Measurements from ENCODE around the gene POMGNT1.

The POMGNT1 gene

GRCh38 chr1:46174448-46175231 is 23.6 kb downstream of the POMGNT1 start, which contains the start of gene TSPAN1:
TSS of gene TSPAN1 (plus strand) at chr1:46175087. CDS start at chr1:46181108, 6,021 bp downstream.
- Histone ChIP-seq H2BK120ac (ENCODE audit: low read depth, low read length) (no peak within 1 kb of the TSS), H3K9ac (ENCODE audit: low read length) (peak within 1 kb of the TSS; percentile 66), H2BK5ac (ENCODE audit: low read depth, low read length, poor library complexity, severe bottlenecking) (no peak within 1 kb of the TSS), H4K8ac (ENCODE audit: low read length) (peak within 1 kb of the TSS; percentile 64), H3K79me1 (replicated peaks; ENCODE audit: low read length, poor library complexity, severe bottlenecking) (no peaks in the 10 kb centered on the region), H3K4me3 (ENCODE audit: insufficient read depth in 1 of 2, low read depth in 1 of 2, low read length in 2 of 2) (peak within 1 kb of the TSS in 1 of 2 experiments; percentile 50), H3K36me3 (ENCODE audit: control insufficient read depth in 1 of 2, insufficient read depth in 2 of 2, low read depth in 1 of 2, low read length in 2 of 2) (no peaks in the 10 kb centered on the region), H3K23ac (ENCODE audit: low read length in 2 of 2) (no peak within 1 kb of the TSS), H3K9me3 (ENCODE audit: control insufficient read depth, low read length) (no peaks in the 10 kb centered on the region), H3K18ac (ENCODE audit: low read depth in 1 of 2, low read length in 2 of 2) (no peak within 1 kb of the TSS), H3K4ac (ENCODE audit: low read depth in 1 of 2, low read length in 2 of 2) (no peak within 1 kb of the TSS), H4K91ac (ENCODE audit: low read length) (no peak within 1 kb of the TSS), H3K27me3 (ENCODE audit: control insufficient read depth in 1 of 2, insufficient read depth in 1 of 2, low read length in 2 of 2) (peaks cover 3 to 20% of the 10 kb centered on the region in 2 experiments), H2BK12ac (ENCODE audit: low read length in 2 of 2) (no peak within 1 kb of the TSS), H3K14ac (ENCODE audit: low read length in 2 of 2) (peak within 1 kb of the TSS in 1 of 2 experiments; percentile 38), H3K4me2 (ENCODE audit: low read length, poor library complexity, severe bottlenecking) (no peak within 1 kb of the TSS), H2BK15ac (ENCODE audit: low read depth, poor library complexity, severe bottlenecking) (no peak within 1 kb of the TSS), H3K27ac (ENCODE audit: low read length, poor library complexity, severe bottlenecking) (no peak within 1 kb of the TSS), H2AK5ac (ENCODE audit: low read length, severe bottlenecking) (no peak within 1 kb of the TSS), H2AFZ (ENCODE audit: low read depth, low read length) (no peak within 1 kb of the TSS), H3K4me1 (ENCODE audit: control insufficient read depth, insufficient read depth, low read depth, low read length) (peaks cover 20% of the 10 kb centered on the region)
- 81% methylated on average over 11 of the region's 11 CpGs for WGBS
- peak; percentile 72 for DNase-seq

GRCh38 chr1:46173361-46173856 is 24.8 kb downstream of the POMGNT1 start:
- no peak overlapping the region for H3K14ac ChIP-seq (ENCODE audit: low read length in 2 of 2)
- peaks cover 20% of the 10 kb centered on the region for H3K4me1 ChIP-seq (ENCODE audit: control insufficient read depth, insufficient read depth, low read depth, low read length)
- H3K9ac ChIP-seq (ENCODE audit: low read length), result peak overlapping the region; percentile 40
- H3K4me3 ChIP-seq (ENCODE audit: insufficient read depth in 1 of 2, low read depth in 1 of 2, low read length in 2 of 2), result no peak overlapping the region
- no peak overlapping the region for H2AK5ac ChIP-seq (ENCODE audit: low read length, severe bottlenecking)
- H3K27ac ChIP-seq (ENCODE audit: low read length, poor library complexity, severe bottlenecking), result no peak overlapping the region
- no peaks in the 10 kb centered on the region for H3K79me1 ChIP-seq (replicated peaks; ENCODE audit: low read length, poor library complexity, severe bottlenecking)
- H3K36me3 ChIP-seq (ENCODE audit: control insufficient read depth in 1 of 2, insufficient read depth in 2 of 2, low read depth in 1 of 2, low read length in 2 of 2), result no peaks in the 10 kb centered on the region
- peak overlapping the region; percentile 27 for H4K8ac ChIP-seq (ENCODE audit: low read length)
- peak overlapping the region; percentile 73 for H4K91ac ChIP-seq (ENCODE audit: low read length)
- H2BK12ac ChIP-seq (ENCODE audit: low read length in 2 of 2), result peak overlapping the region; percentile 12 to 18
- 95% methylated on average over 2 of the region's 4 CpGs for WGBS
- no peak overlapping the region for H3K23ac ChIP-seq (ENCODE audit: low read length in 2 of 2)
- no peak overlapping the region for H3K4me2 ChIP-seq (ENCODE audit: low read length, poor library complexity, severe bottlenecking)
- H3K18ac ChIP-seq (ENCODE audit: low read depth in 1 of 2, low read length in 2 of 2), result peak overlapping the region in 1 of 2 experiments; percentile 52
- no peak overlapping the region for H2BK120ac ChIP-seq (ENCODE audit: low read depth, low read length)
- no peak overlapping the region for H2BK5ac ChIP-seq (ENCODE audit: low read depth, low read length, poor library complexity, severe bottlenecking)
- H3K27me3 ChIP-seq (ENCODE audit: control insufficient read depth in 1 of 2, insufficient read depth in 1 of 2, low read length in 2 of 2), result peaks cover 15 to 33% of the 10 kb centered on the region in 2 experiments
- H3K9me3 ChIP-seq (ENCODE audit: control insufficient read depth, low read length), result no peaks in the 10 kb centered on the region
- peak; percentile 79 for DNase-seq
- peak overlapping the region; percentile 55 for H2AFZ ChIP-seq (ENCODE audit: low read depth, low read length)
- H3K4ac ChIP-seq (ENCODE audit: low read depth in 1 of 2, low read length in 2 of 2), result peak overlapping the region in 1 of 2 experiments; percentile 29
- no peak overlapping the region for H2BK15ac ChIP-seq (ENCODE audit: low read depth, poor library complexity, severe bottlenecking)

GRCh38 chr1:46172321-46172720 is 25.9 kb downstream of the POMGNT1 start:
- Histone ChIP-seq H3K4me2 (ENCODE audit: low read length, poor library complexity, severe bottlenecking) (no peak overlapping the region), H2BK120ac (ENCODE audit: low read depth, low read length) (no peak overlapping the region)
- WGBS, result 96% methylated on average over 4 of the region's 4 CpGs

GRCh38 chr1:46171871-46172270 is 26.4 kb downstream of the POMGNT1 start:
- H3K36me3 ChIP-seq (ENCODE audit: control insufficient read depth in 1 of 2, insufficient read depth in 2 of 2, low read depth in 1 of 2, low read length in 2 of 2), result no peaks in the 10 kb centered on the region
- H3K4me2 ChIP-seq (ENCODE audit: low read length, poor library complexity, severe bottlenecking), result no peak overlapping the region
- no peak overlapping the region for H3K4ac ChIP-seq (ENCODE audit: low read depth in 1 of 2, low read length in 2 of 2)
- peak overlapping the region in 1 of 2 experiments; percentile 11 for H3K14ac ChIP-seq (ENCODE audit: low read length in 2 of 2)
- no peak overlapping the region for H3K9ac ChIP-seq (ENCODE audit: low read length)
- H4K91ac ChIP-seq (ENCODE audit: low read length), result no peak overlapping the region
- H3K27me3 ChIP-seq (ENCODE audit: control insufficient read depth in 1 of 2, insufficient read depth in 1 of 2, low read length in 2 of 2), result peaks cover 25 to 47% of the 10 kb centered on the region in 2 experiments
- DNase-seq, result no peak
- H4K8ac ChIP-seq (ENCODE audit: low read length), result no peak overlapping the region
- no peak overlapping the region for H3K23ac ChIP-seq (ENCODE audit: low read length in 2 of 2)
- peaks cover 25% of the 10 kb centered on the region for H3K4me1 ChIP-seq (ENCODE audit: control insufficient read depth, insufficient read depth, low read depth, low read length)
- 76% methylated on average over 6 of the region's 6 CpGs for WGBS
- no peak overlapping the region for H3K27ac ChIP-seq (ENCODE audit: low read length, poor library complexity, severe bottlenecking)
- H2BK15ac ChIP-seq (ENCODE audit: low read depth, poor library complexity, severe bottlenecking), result no peak overlapping the region
- H2BK120ac ChIP-seq (ENCODE audit: low read depth, low read length), result no peak overlapping the region
- H2AK5ac ChIP-seq (ENCODE audit: low read length, severe bottlenecking), result no peak overlapping the region
- peak overlapping the region in 1 of 2 experiments; percentile 32 for H3K4me3 ChIP-seq (ENCODE audit: insufficient read depth in 1 of 2, low read depth in 1 of 2, low read length in 2 of 2)
- no peak overlapping the region for H2BK5ac ChIP-seq (ENCODE audit: low read depth, low read length, poor library complexity, severe bottlenecking)
- no peaks in the 10 kb centered on the region for H3K9me3 ChIP-seq (ENCODE audit: control insufficient read depth, low read length)
- no peak overlapping the region for H2BK12ac ChIP-seq (ENCODE audit: low read length in 2 of 2)
- H2AFZ ChIP-seq (ENCODE audit: low read depth, low read length), result no peak overlapping the region
- H3K79me1 ChIP-seq (replicated peaks; ENCODE audit: low read length, poor library complexity, severe bottlenecking), result no peaks in the 10 kb centered on the region
- H3K18ac ChIP-seq (ENCODE audit: low read depth in 1 of 2, low read length in 2 of 2), result no peak overlapping the region

More at GRCh38 chr1:46172321-46172720, 25.9 kb downstream of the POMGNT1 start:
- Histone ChIP-seq H3K79me1 (replicated peaks; ENCODE audit: low read length, poor library complexity, severe bottlenecking) (no peaks in the 10 kb centered on the region), H3K23ac (ENCODE audit: low read length in 2 of 2) (no peak overlapping the region), H2BK12ac (ENCODE audit: low read length in 2 of 2) (no peak overlapping the region), H3K4me3 (ENCODE audit: insufficient read depth in 1 of 2, low read depth in 1 of 2, low read length in 2 of 2) (no peak overlapping the region), H2AFZ (ENCODE audit: low read depth, low read length) (no peak overlapping the region), H3K36me3 (ENCODE audit: control insufficient read depth in 1 of 2, insufficient read depth in 2 of 2, low read depth in 1 of 2, low read length in 2 of 2) (no peaks in the 10 kb centered on the region), H3K14ac (ENCODE audit: low read length in 2 of 2) (no peak overlapping the region), H2BK5ac (ENCODE audit: low read depth, low read length, poor library complexity, severe bottlenecking) (no peak overlapping the region), H3K9me3 (ENCODE audit: control insufficient read depth, low read length) (no peaks in the 10 kb centered on the region), H3K9ac (ENCODE audit: low read length) (no peak overlapping the region), H3K27ac (ENCODE audit: low read length, poor library complexity, severe bottlenecking) (no peak overlapping the region), H3K18ac (ENCODE audit: low read depth in 1 of 2, low read length in 2 of 2) (no peak overlapping the region), H4K8ac (ENCODE audit: low read length) (no peak overlapping the region), H3K4me1 (ENCODE audit: control insufficient read depth, insufficient read depth, low read depth, low read length) (peaks cover 21% of the 10 kb centered on the region), H3K27me3 (ENCODE audit: control insufficient read depth in 1 of 2, insufficient read depth in 1 of 2, low read length in 2 of 2) (peaks cover 21 to 43% of the 10 kb centered on the region in 2 experiments), H4K91ac (ENCODE audit: low read length) (no peak overlapping the region), H2BK15ac (ENCODE audit: low read depth, poor library complexity, severe bottlenecking) (no peak overlapping the region), H2AK5ac (ENCODE audit: low read length, severe bottlenecking) (no peak overlapping the region), H3K4ac (ENCODE audit: low read depth in 1 of 2, low read length in 2 of 2) (no peak overlapping the region)
- no peak for DNase-seq
